GM12878 (cell line): ENCODE data around the gene PAX4. TPM values are rescaled to one million over a fixed set of nuclear protein-coding genes. Genes with fewer than 3 reads are reported as not detected.

Experiments used
- ATAC-seq: fragments of 200-7000 bp; cut with Tn5 transposase; 3 replicates; pipeline ENCODE4 v1.9.1; 2020; ENCODE audit warnings: mild to moderate bottlenecking, moderate library complexity
- BruUV-seq: library from RNA; stranded (reverse); fragments of 400-500 nt; replicated peaks from 2 replicates; lab custom pipeline; 2021; lab: Mats Ljungman, UMichigan
- CTCF ChIA-PET: fragments of 300-600 bp; sonication (Branson Sonifier 250); formaldehyde crosslinking; extraction: SDS; loops from one replicate; lab custom pipeline; 2021; ENCODE audit warnings: inconsistent platforms; lab: Yijun Ruan, JAX
- POLR2A ChIA-PET: fragments of 350-600 bp; formaldehyde crosslinking; extraction: SDS; loops from one replicate; lab custom pipeline; 2021; ENCODE audit warnings: inconsistent platforms; lab: Charles Lee
- RAD21 ChIA-PET: fragments of 300-600 bp; sonication (Branson Sonifier 250); formaldehyde crosslinking; loops from one replicate; lab custom pipeline; 2023; ENCODE audit warnings: antibody characterized with exemption; ENCODE audit not compliant: unreplicated experiment; lab: Charles Lee
- SMC1A ChIA-PET: fragments of 300-600 bp; sonication (Branson Sonifier 250); formaldehyde crosslinking; loops from one replicate; lab custom pipeline; 2023; ENCODE audit not compliant: unreplicated experiment, uncharacterized antibody; lab: Charles Lee
- DNase-seq: peaks from one replicate; pipeline ENCODE4 v3.0.0-alpha.2; 2011; ENCODE audit warnings: low read depth, low spot score
- FAIRE-seq: peaks from 3 replicates; lab custom pipeline; 2011; peaks lifted over from hg19 to GRCh38; lab: Jason Lieb, UNC
- H2AFZ ChIP-seq: 2 replicates; pipeline ENCODE4 v1.6.0; 2011; ENCODE audit warnings: low read depth, low read length, control low read depth; ENCODE audit not compliant: control insufficient read depth
- H3K27ac ChIP-seq: 2 replicates; pipeline ENCODE4 v1.5.1; 2011; ENCODE audit warnings: control low read depth; ENCODE audit not compliant: control insufficient read depth, insufficient read depth
- H3K27me3 ChIP-seq, 2 experiments: replicated peaks in 1 of 2; 2 replicates each; pipeline versions ENCODE4 v1.6.0 to v1.6.1; 2011; ENCODE audit warnings: low read length in 1 of 2; ENCODE audit not compliant: control insufficient read depth in 2 of 2, insufficient read depth in 2 of 2
- H3K36me3 ChIP-seq, 2 experiments: 2 replicates each; pipeline ENCODE4 v1.5.1; 2011; ENCODE audit warnings: low read length in 1 of 2; ENCODE audit not compliant: control insufficient read depth in 2 of 2, insufficient read depth in 2 of 2
- H3K4me1 ChIP-seq: 2 replicates; pipeline ENCODE4 v1.6.1; 2011; ENCODE audit warnings: mild to moderate bottlenecking, low read length, moderate library complexity, mixed read lengths; ENCODE audit not compliant: control insufficient read depth, insufficient read depth
- H3K4me2 ChIP-seq: 2 replicates; pipeline ENCODE4 v1.6.0; 2011; ENCODE audit warnings: control low read depth; ENCODE audit not compliant: control insufficient read depth, insufficient read depth
- H3K4me3 ChIP-seq: fragments of 200-600 bp; sonication (generic); 2 replicates; pipeline ENCODE4 v1.5.1; 2016
- H3K79me2 ChIP-seq: 2 replicates; pipeline ENCODE4 v1.6.0; 2011; ENCODE audit warnings: low read length; ENCODE audit not compliant: control insufficient read depth, insufficient read depth
- H3K9ac ChIP-seq: 2 replicates; pipeline ENCODE4 v1.8.0; 2011; ENCODE audit warnings: low read length, control low read depth, mixed read lengths; ENCODE audit not compliant: control insufficient read depth, insufficient read depth
- H3K9me3 ChIP-seq: replicated peaks from 3 replicates; pipeline ENCODE4 v1.5.1; 2011; ENCODE audit warnings: mild to moderate bottlenecking, low read length; ENCODE audit not compliant: control insufficient read depth, insufficient read depth
- H4K20me1 ChIP-seq: 2 replicates; pipeline ENCODE4 v1.6.0; 2011; ENCODE audit not compliant: control insufficient read depth, insufficient read depth
- ATF7 ChIP-seq: fragments of 450-650 bp; IDR thresholded peaks from 2 replicates; pipeline ENCODE4 v1.6.1; 2016; ENCODE audit warnings: low read depth, mild to moderate bottlenecking
- BCL3 ChIP-seq: IDR thresholded peaks from 2 replicates; pipeline ENCODE4 v1.6.1; 2011; ENCODE audit warnings: borderline replicate concordance, low read depth, mild to moderate bottlenecking, moderate library complexity, low read length; ENCODE audit not compliant: insufficient read depth, poor library complexity, severe bottlenecking
- HDAC6 ChIP-seq: fragments of 200-600 bp; sonication (generic); IDR thresholded peaks from one replicate; pipeline ENCODE4 v1.8.0; 2017; ENCODE audit warnings: antibody characterized with exemption; ENCODE audit not compliant: unreplicated experiment
- IKZF2 ChIP-seq, 2 experiments: fragments of 450-650 bp; IDR thresholded peaks; 2 replicates each; pipeline ENCODE4 v1.6.1; 2017; ENCODE audit warnings: mild to moderate bottlenecking in 2 of 2, moderate library complexity in 2 of 2
- IRF4 ChIP-seq: IDR thresholded peaks from 2 replicates; pipeline ENCODE4 v1.6.1; 2011; ENCODE audit warnings: low read depth, low read length
- MLLT1 ChIP-seq: fragments of 450-650 bp; IDR thresholded peaks from 2 replicates; pipeline ENCODE4 v1.6.1; 2016; ENCODE audit warnings: mild to moderate bottlenecking
- MTA3 ChIP-seq: IDR thresholded peaks from 2 replicates; pipeline ENCODE4 v1.6.1; 2012; ENCODE audit warnings: low read length, inconsistent platforms, borderline replicate concordance
- PBX3 ChIP-seq: IDR thresholded peaks from 2 replicates; pipeline ENCODE4 v1.6.1; 2011; ENCODE audit warnings: mild to moderate bottlenecking, low read depth, low read length, moderate library complexity; ENCODE audit not compliant: insufficient replicate concordance
- PML ChIP-seq: IDR thresholded peaks from 2 replicates; pipeline ENCODE4 v1.6.1; 2012; ENCODE audit warnings: low read length, inconsistent platforms
- POLR2AphosphoS2 ChIP-seq: IDR thresholded peaks from 2 replicates; pipeline ENCODE4 v1.6.1; 2011; ENCODE audit warnings: low read depth, mild to moderate bottlenecking, low read length, improper control_type of control experiment, moderate library complexity
- TCF3 ChIP-seq: IDR thresholded peaks from 2 replicates; pipeline ENCODE4 v1.6.1; 2012; ENCODE audit warnings: low read depth, mild to moderate bottlenecking, low read length, borderline replicate concordance; ENCODE audit not compliant: insufficient read depth
- ZNF622 ChIP-seq: fragments of 450-650 bp; IDR thresholded peaks from 2 replicates; pipeline ENCODE4 v1.6.1; 2017; ENCODE audit warnings: mild to moderate bottlenecking, inconsistent platforms
- WGBS: methylation state at CpG from one replicate; pipeline ENCODE4 v1.1.6; 2016; ENCODE audit warnings: low lambda C conversion rate; ENCODE audit not compliant: insufficient replicate concordance, insufficient coverage; ENCODE audit errors: missing lambda C conversion rate; 5-methylcytosine and 5-hydroxymethylcytosine counted together
- in situ Hi-C: fragments of 300-500 bp; cut with MboI; formaldehyde crosslinking; loops from 9 replicates; pipeline ENCODE4 v1.14.3; 2018; ENCODE audit warnings: mixed read lengths
- intact Hi-C: fragments of 100-400 bp; cut with micrococcal nuclease; formaldehyde crosslinking; loops from one replicate; pipeline ENCODE4 v1.14.2; 2022; ENCODE audit not compliant: unreplicated experiment
- polyA plus RNA-seq, 11 experiments: library from polyadenylated mRNA; depleted of rRNA in 4 of 11; unstranded in 6 of 11; stranded (reverse) in 5 of 11; fragments of >200 nt; fragmentation: Nextera tagmentation in 4 of 11; fragmentation: Illumina TruSeq in 1 of 11; extraction: Ambion mirVana in 4 of 11; extraction: Trizol in 1 of 11; gene quantifications; 1 replicate in 1 of 11; 2 replicates in 10 of 11; pipeline versions ENCODE4 v1.2.1 to v1.2.3, GENCODE V29; 2011 to 2016; ENCODE audit warnings: inconsistent platforms in 2 of 11, missing spikeins in 2 of 11, low read depth in 1 of 11
- total RNA-seq, 4 experiments: library from RNA; depleted of rRNA in 3 of 4; stranded (reverse); fragments of >200 nt in 3 of 4; fragmentation: Illumina TruSeq in 1 of 4; extraction: Trizol in 1 of 4; gene quantifications; 2 replicates each; pipeline versions ENCODE4 v1.2.1 to v1.2.3, GENCODE V29; 2013 to 2021

The PAX4 gene
- total and polyA plus RNA-seq, 10 of the 15 experiments (the other 5 are each of a cell fraction or from before 2014, with no cell fraction given): 0.27 TPM; not detected in 9

GRCh38 chr7:127612263-127612662 is 5.7 kb downstream of the PAX4 start (continued):
- no peak for TF ChIP-seq TCF3
- TF ChIP-seq HDAC6: no peak
- no peak for TF ChIP-seq IKZF2 (IDR thresholded peaks at IDR 0.05)
- no peak for TF ChIP-seq MTA3
- no peak for TF ChIP-seq ATF7
- TF ChIP-seq PBX3: no peak
- no peak for TF ChIP-seq IRF4
- no peak for TF ChIP-seq MLLT1
- TF ChIP-seq POLR2AphosphoS2: no peak

- H3K36me3 ChIP-seq: no peaks in the 10 kb centered on the region
- H4K20me1 ChIP-seq: no peaks in the 10 kb centered on the region
- no peak overlapping the region for H2AFZ ChIP-seq
- ATAC-seq: no peak
- no peaks in the 10 kb centered on the region; the same call in 2 of the 3 replicates for H3K9me3 ChIP-seq
- BruUV-seq: no TSS peak
- no peak overlapping the region for H3K27ac ChIP-seq
- H3K4me1 ChIP-seq: no peaks in the 10 kb centered on the region
- intact Hi-C loops (no loop called here), in situ Hi-C loops (no loop called here)
- ChIA-PET POLR2A (no interaction called here), RAD21 (no interaction called here), CTCF (no interaction called here), SMC1A (no interaction called here)
- WGBS: 64% methylated on average over 5 of the region's 6 CpGs
- TF ChIP-seq PML (no peak), ZNF622 (no peak), BCL3 (no peak)
- no peak for FAIRE-seq
- H3K4me3 ChIP-seq: no peak overlapping the region
- H3K79me2 ChIP-seq: no peaks in the 10 kb centered on the region
- no peak for DNase-seq
- H3K27me3 ChIP-seq: no peaks in the 10 kb centered on the region
- H3K9ac ChIP-seq: no peak overlapping the region
- H3K4me2 ChIP-seq: no peak overlapping the region
These were observed 8.6 kb downstream of the PAX4 start for GRCh38 chr7:127609297-127609696.
